GM12878 (cell line): ENCODE results near the gene ZFR. TPM values are rescaled to one million over a fixed set of nuclear protein-coding genes. Genes with fewer than 3 reads are reported as not detected.

Experiments used
- ATAC-seq: fragments of 200-7000 bp; cut with Tn5 transposase; 3 replicates; pipeline ENCODE4 v1.9.1; 2020; ENCODE audit warnings: mild to moderate bottlenecking, moderate library complexity
- BruUV-seq: library from RNA; stranded (reverse); fragments of 400-500 nt; replicated peaks from 2 replicates; lab custom pipeline; 2021; lab: Mats Ljungman, UMichigan
- CTCF ChIA-PET: fragments of 300-600 bp; sonication (Branson Sonifier 250); formaldehyde crosslinking; extraction: SDS; loops from one replicate; lab custom pipeline; 2021; ENCODE audit warnings: inconsistent platforms; lab: Yijun Ruan, JAX
- POLR2A ChIA-PET: fragments of 350-600 bp; formaldehyde crosslinking; extraction: SDS; loops from one replicate; lab custom pipeline; 2021; ENCODE audit warnings: inconsistent platforms; lab: Charles Lee
- RAD21 ChIA-PET: fragments of 300-600 bp; sonication (Branson Sonifier 250); formaldehyde crosslinking; loops from one replicate; lab custom pipeline; 2023; ENCODE audit warnings: antibody characterized with exemption; ENCODE audit not compliant: unreplicated experiment; lab: Charles Lee
- SMC1A ChIA-PET: fragments of 300-600 bp; sonication (Branson Sonifier 250); formaldehyde crosslinking; loops from one replicate; lab custom pipeline; 2023; ENCODE audit not compliant: unreplicated experiment, uncharacterized antibody; lab: Charles Lee
- DNase-seq: peaks from one replicate; pipeline ENCODE4 v3.0.0-alpha.2; 2011; ENCODE audit warnings: low read depth, low spot score
- FAIRE-seq: peaks from 3 replicates; lab custom pipeline; 2011; peaks lifted over from hg19 to GRCh38; lab: Jason Lieb, UNC
- H2AFZ ChIP-seq: 2 replicates; pipeline ENCODE4 v1.6.0; 2011; ENCODE audit warnings: low read depth, low read length, control low read depth; ENCODE audit not compliant: control insufficient read depth
- H3K27ac ChIP-seq: 2 replicates; pipeline ENCODE4 v1.5.1; 2011; ENCODE audit warnings: control low read depth; ENCODE audit not compliant: control insufficient read depth, insufficient read depth
- H3K27me3 ChIP-seq, 2 experiments: replicated peaks in 1 of 2; 2 replicates each; pipeline versions ENCODE4 v1.6.0 to v1.6.1; 2011; ENCODE audit warnings: low read length in 1 of 2; ENCODE audit not compliant: control insufficient read depth in 2 of 2, insufficient read depth in 2 of 2
- H3K36me3 ChIP-seq, 2 experiments: 2 replicates each; pipeline ENCODE4 v1.5.1; 2011; ENCODE audit warnings: low read length in 1 of 2; ENCODE audit not compliant: control insufficient read depth in 2 of 2, insufficient read depth in 2 of 2
- H3K4me1 ChIP-seq: 2 replicates; pipeline ENCODE4 v1.6.1; 2011; ENCODE audit warnings: mild to moderate bottlenecking, low read length, moderate library complexity, mixed read lengths; ENCODE audit not compliant: control insufficient read depth, insufficient read depth
- H3K4me2 ChIP-seq: 2 replicates; pipeline ENCODE4 v1.6.0; 2011; ENCODE audit warnings: control low read depth; ENCODE audit not compliant: control insufficient read depth, insufficient read depth
- H3K4me3 ChIP-seq: fragments of 200-600 bp; sonication (generic); 2 replicates; pipeline ENCODE4 v1.5.1; 2016
- H3K79me2 ChIP-seq: 2 replicates; pipeline ENCODE4 v1.6.0; 2011; ENCODE audit warnings: low read length; ENCODE audit not compliant: control insufficient read depth, insufficient read depth
- H3K9ac ChIP-seq: 2 replicates; pipeline ENCODE4 v1.8.0; 2011; ENCODE audit warnings: low read length, control low read depth, mixed read lengths; ENCODE audit not compliant: control insufficient read depth, insufficient read depth
- H3K9me3 ChIP-seq: replicated peaks from 3 replicates; pipeline ENCODE4 v1.5.1; 2011; ENCODE audit warnings: mild to moderate bottlenecking, low read length; ENCODE audit not compliant: control insufficient read depth, insufficient read depth
- H4K20me1 ChIP-seq: 2 replicates; pipeline ENCODE4 v1.6.0; 2011; ENCODE audit not compliant: control insufficient read depth, insufficient read depth
- CBFB ChIP-seq: IDR thresholded peaks from 2 replicates; pipeline ENCODE4 v1.6.1; 2016; ENCODE audit warnings: antibody characterized with exemption, low read depth
- FOXM1 ChIP-seq: IDR thresholded peaks from 2 replicates; pipeline ENCODE4 v1.6.1; 2012; ENCODE audit warnings: low read depth, mild to moderate bottlenecking, inconsistent platforms, low read length, moderate library complexity
- MAX ChIP-seq: IDR thresholded peaks from 2 replicates; pipeline ENCODE4 v1.6.1; 2012; ENCODE audit warnings: low read depth, low read length, improper control_type of control experiment
- MXI1 ChIP-seq: fragments of 150-350 bp; IDR thresholded peaks from 2 replicates; pipeline ENCODE4 v1.6.1; 2011; ENCODE audit warnings: low read depth, mild to moderate bottlenecking, inconsistent platforms, low read length, improper control_type of control experiment
- POU2F2 ChIP-seq: IDR thresholded peaks from 3 replicates; pipeline ENCODE4 v1.6.1; 2011; ENCODE audit warnings: low read depth, mild to moderate bottlenecking, low read length, borderline replicate concordance
- RAD51 ChIP-seq: fragments of 450-650 bp; IDR thresholded peaks from 2 replicates; pipeline ENCODE4 v1.6.1; 2016; ENCODE audit warnings: moderate library complexity, mild to moderate bottlenecking, inconsistent platforms
- RUNX3 ChIP-seq: IDR thresholded peaks from 2 replicates; pipeline ENCODE4 v1.6.1; 2012; ENCODE audit warnings: low read length, inconsistent platforms
- TAF1 ChIP-seq: IDR thresholded peaks from 2 replicates; pipeline ENCODE4 v1.6.1; 2011; ENCODE audit warnings: mild to moderate bottlenecking, low read depth, low read length, borderline replicate concordance
- TARDBP ChIP-seq: IDR thresholded peaks from 2 replicates; pipeline ENCODE4 v1.6.1; 2016; ENCODE audit warnings: borderline replicate concordance
- USF2 ChIP-seq: IDR thresholded peaks from 2 replicates; pipeline ENCODE4 v1.6.1; 2011; ENCODE audit warnings: low read depth, low read length, improper control_type of control experiment, borderline replicate concordance
- WGBS: methylation state at CpG from one replicate; pipeline ENCODE4 v1.1.6; 2016; ENCODE audit warnings: low lambda C conversion rate; ENCODE audit not compliant: insufficient replicate concordance, insufficient coverage; ENCODE audit errors: missing lambda C conversion rate; 5-methylcytosine and 5-hydroxymethylcytosine counted together
- in situ Hi-C: fragments of 300-500 bp; cut with MboI; formaldehyde crosslinking; loops from 9 replicates; pipeline ENCODE4 v1.14.3; 2018; ENCODE audit warnings: mixed read lengths
- intact Hi-C: fragments of 100-400 bp; cut with micrococcal nuclease; formaldehyde crosslinking; loops from one replicate; pipeline ENCODE4 v1.14.2; 2022; ENCODE audit not compliant: unreplicated experiment
- polyA plus RNA-seq, 11 experiments: library from polyadenylated mRNA; depleted of rRNA in 4 of 11; unstranded in 6 of 11; stranded (reverse) in 5 of 11; fragments of >200 nt; fragmentation: Nextera tagmentation in 4 of 11; fragmentation: Illumina TruSeq in 1 of 11; extraction: Ambion mirVana in 4 of 11; extraction: Trizol in 1 of 11; gene quantifications; 1 replicate in 1 of 11; 2 replicates in 10 of 11; pipeline versions ENCODE4 v1.2.1 to v1.2.3, GENCODE V29; 2011 to 2016; ENCODE audit warnings: inconsistent platforms in 2 of 11, missing spikeins in 2 of 11, low read depth in 1 of 11
- total RNA-seq, 4 experiments: library from RNA; depleted of rRNA in 3 of 4; stranded (reverse); fragments of >200 nt in 3 of 4; fragmentation: Illumina TruSeq in 1 of 4; extraction: Trizol in 1 of 4; gene quantifications; 2 replicates each; pipeline versions ENCODE4 v1.2.1 to v1.2.3, GENCODE V29; 2013 to 2021
- TF ChIP-seq, protein P1 (sequence below), 3 experiments: IDR thresholded peaks in 2 of 3; conservative IDR thresholded peaks in 1 of 3; 2 replicates each; pipeline ENCODE4 v1.5.1; 2011; ENCODE audit warnings: low read depth in 3 of 3, low read length in 3 of 3, mild to moderate bottlenecking in 3 of 3, control low read depth in 2 of 3, moderate library complexity in 2 of 3, inconsistent platforms in 1 of 3, mixed read lengths in 1 of 3; ENCODE audit not compliant: control insufficient read depth in 2 of 3, insufficient read depth in 1 of 3; ENCODE audit errors: extremely low read depth in 1 of 3
- TF ChIP-seq, protein P2 (sequence below): IDR thresholded peaks from 2 replicates; pipeline ENCODE4 v1.6.1; 2012; ENCODE audit warnings: mild to moderate bottlenecking, low read depth, low read length

Gene ZFR
- total and polyA plus RNA-seq, 10 of the 15 experiments (the other 5 are each of a cell fraction or from before 2014, with no cell fraction given): 33.7 to 90.6 (median 72.9) TPM

DNA sequence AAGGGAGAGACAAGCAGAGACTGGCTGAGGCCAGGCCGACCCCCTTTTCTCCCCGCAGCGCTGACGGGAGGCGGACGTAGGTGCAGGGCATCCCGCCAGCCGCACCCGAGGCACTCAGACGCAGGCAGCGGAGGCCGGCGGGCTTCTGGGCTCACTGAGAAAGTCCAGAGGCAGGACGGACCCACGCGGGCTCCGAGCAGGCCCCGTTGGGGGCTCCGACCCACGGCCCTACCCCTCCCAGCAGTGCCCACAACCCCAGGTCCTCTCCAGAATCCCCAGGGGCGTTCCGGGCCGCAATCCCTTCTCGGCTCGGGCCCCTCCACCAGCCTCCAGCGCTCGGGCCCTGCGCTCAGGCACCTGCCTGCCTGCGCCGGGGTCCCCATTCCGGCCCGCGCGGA, 132.3 kb downstream of the ZFR start (continued):
- no peak for TF ChIP-seq TARDBP

GRCh38 chr5:32311404-32312196, 132.9 kb downstream of the ZFR start:
- SMC1A ChIA-PET: interaction anchor here (0.6 to 2.5 kb wide), 5 partner anchors 17 to 79 kb away, joined by 3 to 10 read pairs (median 3); no protein-coding TSS in a partner anchor
- BruUV-seq: TSS peak; percentile 74
- H3K27ac ChIP-seq: peak overlapping the region; percentile 83
- no peaks in the 10 kb centered on the region; a peak in 1 of 4 replicates for H3K36me3 ChIP-seq
- in situ Hi-C loops (no loop called here), intact Hi-C loops (loop anchor here (1.0 to 2.0 kb wide), 2 partner anchors 31 to 137 kb away; partner anchors contain the start of gene GOLPH3)
- POLR2A ChIA-PET: interaction anchor here (0.7 to 1.5 kb wide), 2 partner anchors 31 to 34 kb away, joined by 3 to 4 read pairs; no protein-coding TSS in a partner anchor
- CTCF ChIA-PET: interaction anchor here (0.7 kb wide), 1 partner anchor 147 kb away, joined by 3 read pairs; no protein-coding TSS in a partner anchor
- RAD21 ChIA-PET: interaction anchor here (1.2 kb wide), 1 partner anchor 79 kb away, joined by 4 read pairs; no protein-coding TSS in a partner anchor
- no peak for ATAC-seq
- peak overlapping the region; percentile 88 for H3K9ac ChIP-seq
- no peak for DNase-seq
- WGBS: 1% methylated on average over 14 of the region's 16 CpGs
- peaks cover 32% of the 10 kb centered on the region for H3K79me2 ChIP-seq
- H2AFZ ChIP-seq: peak overlapping the region; percentile 61
- H3K4me1 ChIP-seq: peaks cover 13% of the 10 kb centered on the region
- no peaks in the 10 kb centered on the region for H3K27me3 ChIP-seq
- FAIRE-seq: no peak
- H4K20me1 ChIP-seq: no peaks in the 10 kb centered on the region
- no peaks in the 10 kb centered on the region for H3K9me3 ChIP-seq
- peak overlapping the region; percentile 72 for H3K4me3 ChIP-seq
- peak overlapping the region; percentile 96 for H3K4me2 ChIP-seq
- TF ChIP-seq FOXM1: no peak
- TF ChIP-seq, protein P1, sequence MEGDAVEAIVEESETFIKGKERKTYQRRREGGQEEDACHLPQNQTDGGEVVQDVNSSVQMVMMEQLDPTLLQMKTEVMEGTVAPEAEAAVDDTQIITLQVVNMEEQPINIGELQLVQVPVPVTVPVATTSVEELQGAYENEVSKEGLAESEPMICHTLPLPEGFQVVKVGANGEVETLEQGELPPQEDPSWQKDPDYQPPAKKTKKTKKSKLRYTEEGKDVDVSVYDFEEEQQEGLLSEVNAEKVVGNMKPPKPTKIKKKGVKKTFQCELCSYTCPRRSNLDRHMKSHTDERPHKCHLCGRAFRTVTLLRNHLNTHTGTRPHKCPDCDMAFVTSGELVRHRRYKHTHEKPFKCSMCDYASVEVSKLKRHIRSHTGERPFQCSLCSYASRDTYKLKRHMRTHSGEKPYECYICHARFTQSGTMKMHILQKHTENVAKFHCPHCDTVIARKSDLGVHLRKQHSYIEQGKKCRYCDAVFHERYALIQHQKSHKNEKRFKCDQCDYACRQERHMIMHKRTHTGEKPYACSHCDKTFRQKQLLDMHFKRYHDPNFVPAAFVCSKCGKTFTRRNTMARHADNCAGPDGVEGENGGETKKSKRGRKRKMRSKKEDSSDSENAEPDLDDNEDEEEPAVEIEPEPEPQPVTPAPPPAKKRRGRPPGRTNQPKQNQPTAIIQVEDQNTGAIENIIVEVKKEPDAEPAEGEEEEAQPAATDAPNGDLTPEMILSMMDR (IDR thresholded peaks at IDR 0.05 in 2 of 3, conservative IDR thresholded peaks at IDR 0.05 in 1 of 3; ENCODE audit: control insufficient read depth in 2 of 3, extremely low read depth in 1 of 3, insufficient read depth in 1 of 3, low read depth in 3 of 3, low read length in 3 of 3): no peak
- TF ChIP-seq, protein P2, sequence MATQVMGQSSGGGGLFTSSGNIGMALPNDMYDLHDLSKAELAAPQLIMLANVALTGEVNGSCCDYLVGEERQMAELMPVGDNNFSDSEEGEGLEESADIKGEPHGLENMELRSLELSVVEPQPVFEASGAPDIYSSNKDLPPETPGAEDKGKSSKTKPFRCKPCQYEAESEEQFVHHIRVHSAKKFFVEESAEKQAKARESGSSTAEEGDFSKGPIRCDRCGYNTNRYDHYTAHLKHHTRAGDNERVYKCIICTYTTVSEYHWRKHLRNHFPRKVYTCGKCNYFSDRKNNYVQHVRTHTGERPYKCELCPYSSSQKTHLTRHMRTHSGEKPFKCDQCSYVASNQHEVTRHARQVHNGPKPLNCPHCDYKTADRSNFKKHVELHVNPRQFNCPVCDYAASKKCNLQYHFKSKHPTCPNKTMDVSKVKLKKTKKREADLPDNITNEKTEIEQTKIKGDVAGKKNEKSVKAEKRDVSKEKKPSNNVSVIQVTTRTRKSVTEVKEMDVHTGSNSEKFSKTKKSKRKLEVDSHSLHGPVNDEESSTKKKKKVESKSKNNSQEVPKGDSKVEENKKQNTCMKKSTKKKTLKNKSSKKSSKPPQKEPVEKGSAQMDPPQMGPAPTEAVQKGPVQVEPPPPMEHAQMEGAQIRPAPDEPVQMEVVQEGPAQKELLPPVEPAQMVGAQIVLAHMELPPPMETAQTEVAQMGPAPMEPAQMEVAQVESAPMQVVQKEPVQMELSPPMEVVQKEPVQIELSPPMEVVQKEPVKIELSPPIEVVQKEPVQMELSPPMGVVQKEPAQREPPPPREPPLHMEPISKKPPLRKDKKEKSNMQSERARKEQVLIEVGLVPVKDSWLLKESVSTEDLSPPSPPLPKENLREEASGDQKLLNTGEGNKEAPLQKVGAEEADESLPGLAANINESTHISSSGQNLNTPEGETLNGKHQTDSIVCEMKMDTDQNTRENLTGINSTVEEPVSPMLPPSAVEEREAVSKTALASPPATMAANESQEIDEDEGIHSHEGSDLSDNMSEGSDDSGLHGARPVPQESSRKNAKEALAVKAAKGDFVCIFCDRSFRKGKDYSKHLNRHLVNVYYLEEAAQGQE: no peak
- TF ChIP-seq POU2F2: peak; percentile 71; the same call in 1 of the 3 replicates
- TF ChIP-seq CBFB: no peak
- peak; percentile 6; the same call in 1 of the 2 replicates for TF ChIP-seq RUNX3
- TF ChIP-seq MXI1: peak; percentile 52; the same call in 1 of the 2 replicates
- TF ChIP-seq RAD51: peak; percentile 31; the same call in 1 of the 2 replicates
- 0 out of 2 replicates have a peak, but pooled peaks have one; percentile 17 for TF ChIP-seq TAF1
- TF ChIP-seq USF2: no peak; the same call in 1 of the 2 replicates
- TF ChIP-seq MAX: peak; percentile 43; the same call in 1 of the 2 replicates
